Measurements from ENCODE around the gene ALDH8A1.

Gene ALDH8A1, protein sequence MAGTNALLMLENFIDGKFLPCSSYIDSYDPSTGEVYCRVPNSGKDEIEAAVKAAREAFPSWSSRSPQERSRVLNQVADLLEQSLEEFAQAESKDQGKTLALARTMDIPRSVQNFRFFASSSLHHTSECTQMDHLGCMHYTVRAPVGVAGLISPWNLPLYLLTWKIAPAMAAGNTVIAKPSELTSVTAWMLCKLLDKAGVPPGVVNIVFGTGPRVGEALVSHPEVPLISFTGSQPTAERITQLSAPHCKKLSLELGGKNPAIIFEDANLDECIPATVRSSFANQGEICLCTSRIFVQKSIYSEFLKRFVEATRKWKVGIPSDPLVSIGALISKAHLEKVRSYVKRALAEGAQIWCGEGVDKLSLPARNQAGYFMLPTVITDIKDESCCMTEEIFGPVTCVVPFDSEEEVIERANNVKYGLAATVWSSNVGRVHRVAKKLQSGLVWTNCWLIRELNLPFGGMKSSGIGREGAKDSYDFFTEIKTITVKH

DNA sequence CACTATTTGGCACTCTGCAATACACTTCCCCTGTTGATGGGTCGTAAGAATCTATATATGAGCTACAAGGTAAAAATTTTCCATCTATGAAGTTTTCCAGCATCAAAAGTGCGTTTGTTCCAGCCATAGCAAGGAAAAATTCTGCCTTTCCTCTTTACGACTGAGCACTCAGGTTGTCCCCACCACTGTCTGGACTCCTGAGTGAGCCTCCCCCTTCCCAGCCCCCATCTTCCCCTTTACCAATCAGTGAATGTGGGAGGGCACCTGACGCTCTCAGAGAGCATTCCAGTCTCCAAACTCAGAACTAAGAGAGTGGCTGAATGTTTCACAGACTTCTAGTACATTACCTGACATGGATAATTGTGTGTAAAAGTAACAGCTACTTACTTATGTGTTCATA is at the start of gene ALDH8A1:
Gene ALDH8A1 (minus strand): TSS at position 175 of the 400 bp plus-strand sequence. CDS start 48 bp downstream, at position 127.
- DNase-seq, result no peak

DNA sequence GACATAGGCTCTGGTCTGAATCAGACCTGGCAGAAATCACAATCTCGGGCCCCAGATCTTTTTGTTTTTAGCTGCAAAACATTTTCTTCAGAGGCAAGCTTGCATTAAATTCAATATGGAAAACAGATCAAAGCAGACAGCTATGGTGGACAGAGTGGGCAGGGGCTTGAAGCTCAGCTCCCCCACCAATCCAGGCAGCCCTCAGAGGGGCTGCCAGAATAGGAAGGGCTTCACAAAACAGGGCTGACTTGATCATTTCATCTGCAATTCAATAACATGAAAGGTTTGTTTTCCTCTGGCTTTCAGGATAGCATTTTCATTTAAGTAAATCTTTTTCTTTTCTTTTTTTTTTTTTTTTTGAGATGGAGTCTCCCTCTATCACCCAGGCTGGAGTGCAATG is 49.2 kb upstream of the ALDH8A1 start:
- no peak for DNase-seq

DNA sequence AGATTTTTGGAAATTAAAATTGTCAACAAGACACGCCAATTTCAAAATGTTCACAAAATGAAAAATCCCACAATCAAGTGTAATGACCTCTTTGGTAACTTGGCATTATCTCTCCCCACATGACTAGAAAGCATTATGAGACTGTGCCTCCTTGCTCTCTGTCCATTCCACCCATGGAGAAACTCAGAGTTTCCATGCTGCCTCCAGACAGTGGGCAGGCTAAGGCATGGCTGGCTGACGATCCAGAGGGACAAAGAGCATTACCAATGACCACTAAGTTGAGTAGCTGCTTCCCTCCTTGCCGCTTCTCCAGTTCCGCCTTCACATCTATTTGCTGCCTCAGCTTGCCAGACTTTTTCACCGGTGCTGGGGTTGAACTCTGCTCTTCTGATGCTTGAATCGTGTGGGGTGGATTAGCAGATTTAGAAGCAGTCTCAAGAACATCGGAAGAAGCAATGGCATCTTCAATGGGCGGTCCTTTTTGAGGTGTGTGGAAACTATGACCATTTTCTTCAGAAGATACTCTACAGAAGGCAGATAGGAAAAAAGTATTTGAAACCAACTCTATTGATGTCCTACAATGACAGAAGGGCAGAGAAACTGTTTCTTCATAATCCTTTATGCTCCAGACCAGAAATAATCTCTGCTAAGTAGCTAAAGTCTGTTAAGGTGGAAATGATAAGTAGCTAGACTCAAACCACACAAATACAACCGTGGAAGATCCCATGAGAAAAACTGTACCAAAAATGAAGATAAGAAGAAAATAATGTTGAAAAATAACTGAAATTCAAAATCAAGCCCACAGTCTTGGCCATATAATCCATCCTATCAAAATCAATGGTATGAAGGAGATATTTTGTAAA is 47.5 kb upstream of the ALDH8A1 start:
- no peak for DNase-seq

DNA sequence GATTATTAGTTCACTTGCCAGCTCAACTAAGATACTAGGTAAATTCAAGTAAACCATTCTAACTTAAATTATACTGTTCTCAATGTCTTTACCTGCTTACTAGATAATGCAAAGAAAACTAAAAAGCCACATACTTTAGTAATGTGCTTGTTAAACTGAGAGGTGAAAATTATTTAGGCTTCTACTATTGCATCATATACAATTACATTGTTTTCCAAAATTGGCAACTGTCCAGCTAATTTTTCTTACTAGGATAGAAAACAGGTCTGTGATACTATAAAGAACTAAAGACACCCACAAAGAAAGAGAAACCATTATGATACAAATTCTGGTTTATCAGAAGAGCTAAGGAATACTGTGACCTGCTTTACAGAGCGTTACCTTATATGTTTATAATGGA is 45.6 kb upstream of the ALDH8A1 start:
- DNase-seq, result no peak

DNA sequence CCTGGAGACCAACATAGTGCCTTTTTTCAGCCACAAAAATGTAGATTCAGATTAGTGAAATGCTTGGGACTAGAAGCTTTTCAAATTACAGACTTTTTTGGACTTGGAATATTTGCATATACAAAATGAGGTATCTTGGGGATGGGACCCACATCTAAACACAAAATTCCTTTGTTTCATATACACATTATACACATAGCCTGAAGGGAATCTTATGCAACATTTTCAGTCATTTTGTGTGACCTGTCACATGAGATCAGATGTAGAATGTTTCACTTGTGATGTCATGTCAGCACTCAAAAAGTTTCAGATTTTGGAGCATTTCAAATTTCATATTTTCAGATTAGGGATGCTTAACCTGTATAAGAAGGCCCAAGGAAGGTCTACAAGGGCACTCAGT is 44.5 kb upstream of the ALDH8A1 start:
- no peak for DNase-seq

DNA sequence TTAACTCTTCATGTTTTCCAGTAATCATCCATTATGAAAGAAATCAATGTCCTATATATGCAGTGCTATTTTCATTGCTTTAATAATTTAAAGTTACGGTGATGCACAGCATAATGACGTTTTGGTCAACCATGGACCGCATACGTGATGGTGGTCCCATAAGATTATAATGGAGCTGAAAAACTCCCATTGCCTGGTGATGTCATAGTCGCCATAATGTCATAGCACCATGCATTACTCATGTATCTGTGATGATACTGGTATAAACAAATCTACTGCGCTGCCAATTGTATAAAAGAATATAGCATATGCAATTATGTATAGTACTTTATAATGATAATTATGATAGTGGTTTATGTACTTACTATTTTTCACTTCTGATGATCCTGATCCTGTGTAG is 42.3 kb upstream of the ALDH8A1 start:
- DNase-seq, result no peak

DNA sequence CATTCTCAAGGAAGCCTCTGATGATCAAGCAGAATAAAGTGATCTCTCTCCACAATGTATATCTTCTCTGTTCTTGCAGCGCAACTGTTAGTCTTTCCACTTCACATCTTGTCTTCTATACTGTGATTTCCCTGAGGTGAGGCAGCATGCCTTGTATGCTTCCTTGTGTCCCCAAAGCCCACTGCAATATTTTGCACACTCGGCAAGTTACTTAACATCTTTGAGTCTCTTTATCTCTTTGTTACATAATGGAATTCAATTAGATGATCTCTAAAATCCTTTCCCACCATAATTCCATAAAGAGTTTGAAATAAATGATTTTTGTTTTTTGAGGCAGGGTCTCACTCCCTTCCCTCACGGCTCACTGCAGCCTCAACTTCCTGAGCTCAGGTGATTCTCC is 40.4 kb upstream of the ALDH8A1 start:
- no peak for DNase-seq

DNA sequence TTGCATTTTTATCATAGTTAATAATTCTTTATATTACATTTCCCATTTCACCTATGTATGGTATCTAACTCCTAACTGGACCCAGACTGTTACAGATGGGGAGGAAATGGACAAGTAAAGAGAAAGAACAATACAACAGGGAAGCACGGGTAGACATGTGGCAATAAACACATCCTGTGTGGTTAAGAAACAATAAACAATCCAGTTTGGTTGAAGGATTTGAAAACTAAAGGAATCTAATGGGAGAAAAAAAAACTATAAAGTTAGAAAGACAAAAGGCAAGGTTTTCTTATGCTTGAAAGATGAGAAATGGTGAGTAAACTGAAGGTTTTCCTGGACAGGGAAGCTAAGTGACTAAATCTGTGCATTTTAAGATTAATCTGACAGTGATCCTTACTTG is 34.9 kb upstream of the ALDH8A1 start:
- no peak for DNase-seq

DNA sequence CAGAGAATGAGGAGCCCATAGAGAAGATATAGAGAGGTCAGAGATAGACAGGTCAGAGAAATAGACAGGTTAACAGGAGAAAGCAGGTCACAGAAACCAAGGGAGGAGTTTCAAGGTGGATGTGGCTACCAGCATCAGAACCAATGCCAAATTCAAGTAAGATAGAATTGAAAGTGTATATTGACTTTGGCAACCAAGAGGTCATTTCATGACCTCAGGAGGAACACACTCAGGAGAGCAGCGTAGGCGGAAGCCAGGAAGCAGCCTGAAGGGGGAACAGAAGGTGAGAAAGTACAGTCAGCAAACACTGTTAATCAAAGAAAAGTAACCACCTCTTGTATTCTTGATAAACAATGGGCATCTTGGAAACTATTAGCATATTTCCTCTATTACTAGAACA is 33.9 kb upstream of the ALDH8A1 start:
- no peak for DNase-seq

DNA sequence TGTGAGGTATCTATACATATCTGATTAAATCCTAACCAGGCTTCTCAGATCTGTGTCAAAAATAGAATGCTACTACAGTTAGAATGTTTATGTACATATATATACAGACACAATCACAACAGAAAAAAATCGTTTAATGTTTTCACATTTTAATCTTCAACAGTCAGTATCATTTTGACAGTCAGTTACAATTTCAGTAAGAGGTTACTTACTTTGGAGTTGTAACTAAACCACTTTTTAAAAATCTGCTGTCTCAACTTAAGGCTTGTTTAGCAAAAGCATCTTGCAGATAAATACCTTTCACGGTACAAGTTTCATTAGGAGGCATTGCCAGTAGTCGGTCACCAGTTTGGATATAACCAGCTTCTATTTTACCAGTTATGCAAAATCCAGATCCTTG is 32.3 kb upstream of the ALDH8A1 start:
- DNase-seq, result no peak

DNA sequence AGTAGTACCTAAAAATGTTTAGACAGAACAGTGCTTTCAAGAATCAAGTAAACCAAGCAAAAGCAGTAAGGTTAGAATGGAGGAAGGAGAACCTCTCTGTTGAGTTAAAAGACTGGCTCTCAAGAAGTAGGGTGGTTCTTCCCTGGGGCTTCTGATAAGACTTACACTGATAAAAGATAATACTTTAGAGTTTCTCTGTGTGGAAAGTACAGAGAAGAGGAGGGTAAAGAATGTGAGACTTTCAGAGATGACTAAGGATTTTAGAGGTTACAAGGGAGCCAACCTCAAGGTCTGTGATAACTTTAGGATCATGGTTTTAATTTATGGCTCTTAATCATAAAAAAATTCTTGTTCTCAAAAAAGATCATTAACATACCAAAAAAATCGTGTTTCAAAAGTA is 30.9 kb upstream of the ALDH8A1 start:
- DNase-seq, result no peak

DNA sequence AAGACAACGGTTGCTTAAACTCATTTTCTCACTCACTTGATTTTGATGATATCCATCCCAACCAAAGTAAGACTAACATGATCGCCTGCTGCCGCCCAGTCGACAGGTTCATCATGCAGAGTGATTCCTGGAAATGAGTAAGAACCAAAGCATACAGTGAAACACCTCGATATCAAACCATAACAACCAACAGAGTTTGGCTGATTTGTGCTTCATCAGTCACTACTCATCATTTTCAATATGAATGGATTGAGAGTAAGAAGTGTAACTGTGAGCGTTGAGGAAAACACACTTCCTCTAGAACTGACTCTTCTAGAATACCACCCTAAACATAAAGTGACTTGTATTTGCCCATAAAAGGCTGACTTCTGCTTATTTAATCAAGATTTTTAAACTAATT is 29.2 kb upstream of the ALDH8A1 start:
- DNase-seq, result no peak

DNA sequence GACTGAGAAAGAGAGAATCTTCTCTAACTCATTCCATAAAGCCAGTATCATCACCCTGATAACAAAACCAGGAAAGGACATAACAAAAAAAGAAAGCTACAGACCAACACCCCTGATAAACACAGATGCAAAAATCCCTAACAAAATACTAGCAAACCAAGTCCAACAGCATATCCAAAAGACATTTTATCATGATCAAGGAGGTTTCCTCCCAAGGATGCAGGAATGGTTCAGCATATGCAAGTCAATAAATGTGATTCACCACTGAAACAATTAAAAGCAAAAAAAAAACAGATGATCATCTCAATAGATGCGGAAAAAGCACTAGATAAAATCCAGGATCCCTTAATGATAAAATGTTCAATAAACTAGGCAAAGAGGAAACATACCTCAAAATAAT is 24.5 kb upstream of the ALDH8A1 start:
- DNase-seq, result no peak

DNA sequence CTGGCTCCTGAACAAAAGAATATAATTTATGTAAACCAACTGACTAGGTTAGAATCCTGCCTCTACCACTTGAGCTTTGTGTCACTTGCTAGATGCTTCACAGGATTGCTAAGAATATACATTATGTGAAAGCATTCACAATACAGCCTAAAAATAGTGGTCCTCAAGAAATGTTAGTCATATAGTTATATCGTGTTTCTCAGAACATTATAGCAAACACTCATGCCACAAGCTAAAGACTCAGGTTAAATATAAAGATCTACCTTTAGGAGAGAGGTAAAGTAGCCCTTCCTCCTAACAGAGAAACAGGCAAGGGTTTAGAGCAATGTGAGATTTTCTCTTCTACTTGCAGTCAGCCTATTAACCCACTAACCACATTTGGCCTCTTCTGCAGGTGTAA is 17.8 kb upstream of the ALDH8A1 start:
- no peak for DNase-seq

DNA sequence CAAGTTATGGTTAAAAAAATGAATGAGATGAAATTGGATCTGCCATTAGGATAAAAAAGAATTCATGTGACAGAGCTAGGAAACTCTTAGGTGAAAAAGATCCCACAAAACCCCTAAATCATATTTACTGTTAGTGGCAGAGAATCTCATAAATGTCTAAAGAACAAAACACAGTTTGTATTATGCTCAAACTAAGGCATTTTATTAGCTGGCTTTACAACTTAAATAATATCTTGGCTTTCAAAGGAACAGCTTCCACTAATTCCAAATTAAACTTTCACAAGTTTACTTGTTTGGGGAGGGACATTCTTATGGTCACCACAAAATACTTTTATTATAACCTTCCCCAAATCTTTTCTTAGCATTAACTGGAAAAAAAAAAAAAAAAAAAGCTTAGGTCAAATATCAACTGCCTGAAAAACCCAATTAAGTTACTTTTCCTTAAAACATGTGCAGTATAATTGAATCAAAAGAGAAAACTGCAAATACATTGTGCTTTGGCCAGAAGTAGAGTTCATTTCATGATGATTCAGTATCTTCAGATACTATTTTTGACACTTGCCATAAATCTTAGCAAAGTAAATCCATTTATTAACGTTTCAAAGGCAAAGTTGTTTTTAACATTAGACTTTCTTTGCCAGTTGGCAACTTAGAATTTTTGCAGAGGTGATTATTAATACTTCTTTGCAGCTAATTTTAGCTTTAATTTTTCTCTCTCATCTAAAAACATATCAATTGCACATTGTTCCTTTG is 14.7 kb upstream of the ALDH8A1 start:
- no peak for DNase-seq

DNA sequence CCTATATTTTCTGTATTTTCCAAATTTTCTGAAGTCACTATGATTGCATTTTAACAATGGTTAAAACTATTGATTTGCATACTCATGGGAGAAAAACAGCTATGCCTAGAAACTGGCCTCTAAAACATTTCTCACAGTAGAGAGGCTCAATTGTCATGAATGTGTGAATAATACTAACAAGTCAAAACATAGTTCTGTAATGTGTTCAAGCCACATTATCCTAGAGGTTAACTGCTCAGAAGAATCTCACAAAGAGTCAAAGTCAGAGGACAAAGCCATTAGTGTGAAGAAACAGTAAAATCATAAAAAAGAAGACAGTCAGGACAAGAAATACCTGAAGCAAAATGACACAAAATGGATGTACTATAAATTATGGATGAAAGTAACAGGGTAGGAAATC is 12.5 kb upstream of the ALDH8A1 start:
- no peak for DNase-seq

DNA sequence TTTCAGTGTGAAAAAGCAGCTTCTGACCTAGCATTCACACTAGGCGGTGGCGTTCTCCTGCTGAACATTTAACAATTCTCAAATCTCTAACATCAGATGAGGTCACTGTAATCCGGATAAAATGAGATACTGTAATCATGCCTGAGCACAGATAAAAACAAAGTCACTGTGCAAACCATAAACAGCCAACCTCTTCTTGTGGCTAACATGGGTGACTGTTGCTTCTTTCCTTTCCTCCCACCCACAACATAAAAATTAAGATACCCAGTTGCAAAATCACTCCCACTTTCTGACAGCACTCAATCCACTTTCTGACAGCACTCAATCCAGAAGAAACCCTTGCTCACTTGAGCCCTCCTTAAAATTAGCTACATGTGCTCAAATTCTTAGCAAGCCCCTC is 11.5 kb upstream of the ALDH8A1 start:
- DNase-seq, result no peak

DNA sequence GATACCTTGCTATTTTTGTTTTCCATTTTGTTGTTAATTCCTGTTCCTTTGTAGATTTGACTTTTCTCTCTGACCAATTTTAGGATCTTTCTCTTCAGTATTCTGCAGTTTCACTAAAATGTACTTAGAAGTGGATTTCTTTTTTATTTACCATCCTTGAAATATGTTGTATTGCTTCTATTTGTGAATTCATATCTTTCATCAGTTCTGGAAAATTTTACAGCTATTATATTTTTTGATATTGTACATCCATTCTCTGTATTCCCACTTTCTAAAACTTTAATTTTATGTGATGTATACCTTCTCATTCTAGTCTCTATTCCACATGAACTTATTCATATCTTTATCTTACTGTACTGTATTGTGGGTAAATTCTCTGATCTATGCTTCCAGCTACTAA is 9.7 kb upstream of the ALDH8A1 start:
- no peak for DNase-seq

DNA sequence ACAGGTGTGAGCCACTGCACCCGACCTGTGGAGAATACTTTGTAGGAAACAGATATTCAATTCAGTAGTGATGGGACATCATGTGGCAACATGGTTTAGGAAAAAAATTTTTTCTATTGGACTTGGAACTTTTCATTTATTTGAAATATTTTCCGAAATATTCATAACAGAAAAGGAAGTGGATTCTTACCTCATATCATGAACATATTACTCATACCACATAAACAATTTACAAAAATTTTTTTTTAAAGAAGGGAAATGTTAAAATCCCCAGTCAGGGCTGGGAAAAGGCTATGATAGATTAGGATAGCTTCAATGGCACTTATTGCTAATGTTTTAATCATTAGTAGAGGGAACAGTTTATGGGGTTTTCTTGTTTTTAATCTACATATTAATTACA is 6.8 kb upstream of the ALDH8A1 start:
- no peak for DNase-seq

DNA sequence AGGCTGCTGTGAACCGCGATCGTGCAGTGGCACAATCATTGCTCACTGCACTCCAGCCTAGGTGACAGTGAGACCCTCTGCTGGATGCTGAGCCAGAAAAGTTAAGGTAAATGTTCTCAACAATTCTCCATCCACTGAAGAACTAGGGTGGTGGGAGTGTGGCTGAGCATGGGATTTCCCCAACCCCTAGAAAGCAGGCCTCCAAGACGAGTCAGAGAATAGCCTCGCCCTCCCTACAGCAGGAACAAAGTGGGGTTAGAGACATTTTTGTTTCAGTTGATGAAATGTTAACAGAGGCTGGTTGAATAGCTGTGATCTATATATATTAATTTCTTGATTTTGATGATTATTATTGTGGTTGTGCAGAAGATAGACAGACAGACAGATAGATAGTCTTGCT is 6.1 kb upstream of the ALDH8A1 start:
- DNase-seq, result no peak

DNA sequence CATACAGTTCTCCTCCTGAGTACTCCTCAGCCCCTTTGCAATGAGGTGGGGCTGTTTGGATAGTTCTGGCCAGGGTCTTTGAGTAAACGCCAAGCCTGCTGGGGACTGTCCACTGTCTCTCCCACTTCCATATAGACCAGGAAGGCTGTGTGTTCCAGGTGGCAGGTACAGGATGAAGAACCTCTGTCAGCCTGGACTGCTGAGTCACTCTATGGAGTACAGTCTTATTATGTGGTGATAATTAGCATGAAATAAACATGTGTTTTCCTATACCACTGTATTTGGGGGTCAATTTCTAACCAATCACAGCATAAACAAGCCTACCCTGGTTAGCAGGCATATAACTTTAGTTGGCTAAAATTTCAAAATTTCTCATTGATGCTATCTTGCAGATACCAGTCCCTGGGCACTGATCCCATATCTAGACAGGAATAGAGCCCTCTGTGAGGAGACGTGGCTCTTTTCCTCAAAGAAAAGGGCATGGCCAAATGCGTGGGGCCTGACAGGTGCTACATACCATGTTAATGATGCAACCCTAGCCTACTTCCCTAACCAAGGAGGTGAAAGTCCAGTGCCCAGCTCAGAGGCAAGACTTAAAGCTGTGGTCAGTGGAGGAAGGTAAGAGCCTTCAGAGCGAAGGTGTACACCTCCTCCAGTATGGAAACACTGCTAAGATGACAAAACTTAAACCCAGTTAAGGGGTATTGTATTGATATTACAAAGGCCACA is 4.5 kb upstream of the ALDH8A1 start:
- no peak for DNase-seq

DNA sequence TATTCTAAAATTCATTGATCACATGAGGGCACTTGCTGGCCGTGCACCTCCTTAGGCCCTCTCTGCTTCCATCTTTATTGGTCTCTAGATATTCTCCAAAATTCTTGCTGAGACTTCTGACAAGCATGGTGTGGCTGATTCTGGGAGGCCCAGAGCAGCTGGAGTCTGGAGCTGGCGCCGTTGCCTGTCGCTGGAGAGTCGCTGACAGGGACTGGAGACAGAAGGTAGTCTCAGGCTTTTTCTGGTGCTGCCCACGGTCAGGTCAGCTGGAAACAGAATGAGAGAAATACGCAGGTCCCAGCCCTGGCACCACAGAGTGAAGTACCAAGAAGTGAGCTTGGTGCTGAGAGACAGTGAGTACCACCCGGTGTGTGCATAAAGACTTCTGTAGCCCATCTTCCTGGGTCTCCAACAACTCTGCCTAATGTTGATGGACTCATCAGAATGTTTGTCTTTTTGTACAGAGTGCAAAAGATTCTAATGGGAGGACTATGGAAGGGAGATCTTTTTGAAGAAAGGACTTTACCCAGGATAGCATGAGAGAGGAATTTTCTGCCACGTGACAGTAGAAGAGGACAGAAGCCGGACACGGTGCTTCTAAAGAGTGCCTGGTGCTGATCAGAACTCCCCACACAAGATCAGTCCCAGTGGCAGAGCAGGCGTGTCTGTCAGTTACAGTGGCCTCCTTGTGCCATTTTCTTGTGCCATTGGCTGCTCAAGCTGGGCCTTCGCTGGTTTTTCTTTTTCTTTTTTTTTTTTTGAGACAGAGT is 1.8 kb upstream of the ALDH8A1 start:
- DNase-seq, result no peak

Data from NCI-H1048 (cell line).